HG02981 (cell line): ENCODE data around the gene TPPP2.

ENCODE experiments used
- ATAC-seq: cut with Tn5 transposase; IDR thresholded peaks from one replicate; pipeline ENCODE4 v1.9.1; 2021; ENCODE audit warnings: mild to moderate bottlenecking, moderate library complexity; ENCODE audit not compliant: unreplicated experiment

Gene TPPP2

DNA sequence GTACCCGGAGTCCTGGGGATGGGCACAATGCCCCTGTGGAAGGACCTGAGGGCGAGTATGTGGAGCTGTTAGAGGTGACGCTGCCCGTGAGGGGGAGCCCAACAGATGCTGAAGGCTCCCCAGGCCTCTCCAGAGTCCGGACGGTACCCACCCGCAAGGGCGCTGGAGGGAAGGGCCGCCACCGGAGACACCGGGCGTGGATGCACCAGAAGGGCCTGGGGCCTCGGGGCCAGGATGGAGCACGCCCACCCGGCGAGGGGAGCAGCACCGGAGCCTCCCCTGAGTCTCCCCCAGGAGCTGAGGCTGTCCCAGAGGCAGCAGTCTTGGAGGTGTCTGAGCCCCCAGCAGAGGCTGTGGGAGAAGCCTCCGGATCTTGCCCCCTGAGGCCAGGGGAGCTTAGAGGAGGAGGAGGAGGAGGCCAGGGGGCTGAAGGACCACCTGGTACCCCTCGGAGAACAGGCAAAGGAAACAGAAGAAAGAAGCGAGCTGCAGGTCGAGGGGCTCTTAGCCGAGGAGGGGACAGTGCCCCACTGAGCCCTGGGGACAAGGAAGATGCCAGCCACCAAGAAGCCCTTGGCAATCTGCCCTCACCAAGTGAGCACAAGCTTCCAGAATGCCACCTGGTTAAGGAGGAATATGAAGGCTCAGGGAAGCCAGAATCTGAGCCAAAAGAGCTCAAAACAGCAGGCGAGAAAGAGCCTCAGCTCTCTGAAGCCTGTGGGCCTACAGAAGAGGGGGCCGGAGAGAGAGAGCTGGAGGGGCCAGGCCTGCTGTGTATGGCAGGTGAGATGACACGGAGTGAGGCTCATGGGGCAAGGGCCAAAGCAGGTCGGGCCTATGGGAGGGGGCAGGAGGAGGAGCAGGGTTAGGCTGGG is 44.6 kb downstream of the TPPP2 start:
- no peak for ATAC-seq

- no peak for ATAC-seq
Observed at GRCh38 chr14:21075719-21076437, 45.9 kb downstream of the TPPP2 start.

GRCh38 chr14:21077672-21078071 is 47.7 kb downstream of the TPPP2 start:
- no peak for ATAC-seq

DNA sequence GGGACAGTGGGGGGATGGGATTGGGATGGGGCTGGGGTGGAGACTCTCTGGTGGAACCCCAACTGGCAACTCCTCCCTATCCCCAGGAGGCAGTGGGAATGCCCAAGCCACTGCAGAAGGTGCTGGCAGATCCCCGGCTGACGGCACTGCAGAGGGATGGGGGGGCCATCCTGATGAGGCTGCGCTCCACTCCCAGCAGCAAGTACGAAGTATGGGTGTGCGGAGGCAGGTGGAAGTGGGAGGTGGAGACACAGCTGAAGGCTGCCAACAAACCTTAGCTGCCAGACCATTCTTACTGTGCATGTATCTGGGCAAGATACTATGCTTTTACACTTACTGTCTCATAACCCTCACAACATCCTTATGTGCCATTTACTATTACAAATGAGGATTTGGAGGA is 48.3 kb downstream of the TPPP2 start:
- no peak for ATAC-seq

DNA sequence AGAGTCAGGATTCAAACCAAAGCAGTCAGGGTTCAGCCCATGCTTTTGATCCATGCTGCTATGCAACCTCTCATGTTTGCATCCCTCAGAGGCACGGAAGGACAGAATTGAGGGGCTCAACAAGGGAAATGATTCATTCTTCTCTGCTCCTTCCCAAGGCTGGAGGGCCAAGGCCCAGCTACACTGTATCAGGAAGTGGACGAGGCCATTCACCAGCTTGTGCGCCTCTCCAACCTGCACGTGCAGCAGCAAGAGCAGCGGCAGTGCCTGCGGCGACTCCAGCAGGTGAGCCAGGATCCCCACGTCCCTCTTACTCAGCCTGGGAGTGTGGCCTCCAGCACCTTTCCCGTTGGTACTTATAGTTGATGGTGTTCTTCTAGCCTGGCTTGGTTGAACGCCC is 48.7 kb downstream of the TPPP2 start:
- ATAC-seq = no peak

DNA sequence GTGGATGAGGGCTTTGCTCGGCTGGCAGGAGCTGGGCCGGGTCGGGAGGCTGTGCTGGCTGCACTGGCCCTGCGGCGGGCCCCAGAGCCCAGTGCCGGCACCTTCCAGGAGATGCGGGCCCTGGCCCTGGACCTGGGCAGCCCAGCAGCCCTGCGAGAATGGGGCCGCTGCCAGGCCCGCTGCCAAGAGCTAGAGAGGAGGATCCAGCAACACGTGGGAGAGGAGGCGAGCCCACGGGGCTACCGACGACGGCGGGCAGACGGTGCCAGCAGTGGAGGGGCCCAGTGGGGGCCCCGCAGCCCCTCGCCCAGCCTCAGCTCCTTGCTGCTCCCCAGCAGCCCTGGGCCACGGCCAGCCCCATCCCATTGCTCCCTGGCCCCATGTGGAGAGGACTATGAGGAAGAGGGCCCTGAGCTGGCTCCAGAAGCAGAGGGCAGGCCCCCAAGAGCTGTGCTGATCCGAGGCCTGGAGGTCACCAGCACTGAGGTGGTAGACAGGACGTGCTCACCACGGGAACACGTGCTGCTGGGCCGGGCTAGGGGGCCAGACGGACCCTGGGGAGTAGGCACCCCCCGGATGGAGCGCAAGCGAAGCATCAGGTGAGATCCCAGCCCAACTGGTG is 51.6 kb downstream of the TPPP2 start:
- no peak for ATAC-seq
